Cardiac muscle cell (in vitro differentiated cells and primary cell): ENCODE data around the gene XPNPEP1. TPM values are rescaled to one million over a fixed set of nuclear protein-coding genes. Genes with fewer than 3 reads are reported as not detected.

Source experiments
- DNase-seq, 2 donors: peaks; one replicate each; pipeline versions ENCODE4 v3.0.0 to v3.0.0-alpha.2; 2010 to 2017; ENCODE audit warnings: low read depth in 1 of 2, low spot score in 1 of 2
- H3K27ac ChIP-seq: fragments of 200-600 bp; sonication (generic); 2 replicates; pipeline ENCODE4 v1.5.1; 2016
- H3K27me3 ChIP-seq: fragments of 200-600 bp; sonication (generic); 2 replicates; pipeline ENCODE4 v1.6.0; 2016; ENCODE audit warnings: control low read depth
- H3K36me3 ChIP-seq: fragments of 200-600 bp; sonication (generic); 2 replicates; pipeline ENCODE4 v1.5.1; 2016; ENCODE audit warnings: control low read depth
- H3K4me1 ChIP-seq: fragments of 200-600 bp; sonication (generic); 2 replicates; pipeline ENCODE4 v1.8.1; 2017; ENCODE audit warnings: low read depth, mild to moderate bottlenecking, mixed run types
- H3K4me3 ChIP-seq: fragments of 200-600 bp; sonication (generic); 2 replicates; pipeline ENCODE4 v1.5.1; 2016; ENCODE audit warnings: mild to moderate bottlenecking
- H3K9me3 ChIP-seq: fragments of 200-600 bp; sonication (generic); 2 replicates; pipeline ENCODE4 v1.5.1; 2017; ENCODE audit warnings: low read depth, mild to moderate bottlenecking, control low read depth
- CTCF ChIP-seq: IDR thresholded peaks from 2 replicates; pipeline ENCODE4 v1.5.1; 2012; ENCODE audit warnings: low read depth, mild to moderate bottlenecking, low read length
- polyA plus RNA-seq: library from polyadenylated mRNA; unstranded; fragments of >200 nt; fragmentation: Nextera tagmentation; extraction: Ambion mirVana; gene quantifications from 2 replicates; pipeline ENCODE4 v1.2.1, GENCODE V29; 2016
- total RNA-seq: library from RNA; depleted of rRNA; stranded (reverse); fragments of >200 nt; gene quantifications from 2 replicates; pipeline ENCODE4 v1.2.3, GENCODE V29; 2016

XPNPEP1 gene
- total and polyA plus RNA-seq, 2 experiments from 2014 or later = 68.1 to 114 TPM

GRCh38 chr10:109894516-109894915, 28.8 kb downstream of the XPNPEP1 start:
- Histone ChIP-seq H3K36me3 (peaks cover 5% of the 10 kb centered on the region), H3K27me3 (no peaks in the 10 kb centered on the region), H3K9me3 (no peaks in the 10 kb centered on the region), H3K4me3 (no peak overlapping the region), H3K4me1 (peaks cover 27% of the 10 kb centered on the region), H3K27ac (peak overlapping the region; percentile 70)
- TF ChIP-seq CTCF = no peak
- DNase-seq = peak in 1 of 2 donors; percentile 96

DNA sequence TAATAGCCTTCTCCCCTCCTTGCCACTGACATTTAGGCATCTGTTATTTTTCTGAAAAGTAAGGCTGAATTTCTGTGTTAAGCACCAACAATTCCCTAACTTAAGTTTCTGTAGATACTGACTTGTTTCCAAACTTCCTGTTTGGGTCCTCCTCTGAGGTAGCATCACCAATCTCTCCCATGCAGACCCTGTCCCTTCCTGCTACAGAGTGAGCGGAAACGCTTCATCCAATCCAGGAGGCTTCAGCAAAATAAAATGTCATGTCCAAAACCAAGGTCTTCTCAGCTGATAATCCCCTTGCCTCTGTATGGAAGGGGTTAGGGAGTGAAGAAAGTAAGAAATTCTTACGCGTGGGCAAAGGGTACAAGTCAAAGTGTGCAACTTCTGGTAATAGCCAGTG, 29.9 kb downstream of the XPNPEP1 start:
- Histone ChIP-seq H3K4me1 (peaks cover 27% of the 10 kb centered on the region), H3K36me3 (peaks cover 5% of the 10 kb centered on the region), H3K9me3 (no peaks in the 10 kb centered on the region), H3K4me3 (no peak overlapping the region), H3K27me3 (no peaks in the 10 kb centered on the region), H3K27ac (no peak overlapping the region)
- no peak for TF ChIP-seq CTCF
- no peak for DNase-seq

DNA sequence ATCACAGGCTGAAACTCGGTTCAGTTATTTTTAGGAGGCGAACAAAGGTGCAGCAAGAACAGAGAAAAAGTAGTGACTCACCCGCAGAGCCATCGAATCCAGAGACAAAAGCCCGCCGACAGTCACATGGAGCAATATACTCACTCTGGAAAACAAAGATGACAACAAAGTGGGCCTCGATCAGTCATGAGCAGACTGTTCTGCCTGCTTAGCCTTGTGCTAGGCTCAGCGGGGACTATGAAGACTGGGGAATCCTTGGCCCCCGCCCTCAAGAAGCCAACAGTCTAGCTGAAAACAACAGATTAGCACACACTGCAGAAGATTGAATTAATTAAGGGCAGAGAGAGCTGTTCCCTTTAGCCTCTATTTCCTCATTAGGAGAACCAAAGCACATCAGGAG, 30.4 kb downstream of the XPNPEP1 start:
- Histone ChIP-seq H3K4me3 (no peak overlapping the region), H3K27me3 (no peaks in the 10 kb centered on the region), H3K36me3 (peaks cover 8% of the 10 kb centered on the region), H3K9me3 (no peaks in the 10 kb centered on the region), H3K27ac (no peak overlapping the region), H3K4me1 (peaks cover 27% of the 10 kb centered on the region)
- no peak for TF ChIP-seq CTCF
- no peak for DNase-seq

GRCh38 chr10:109892117-109892516, 31.2 kb downstream of the XPNPEP1 start:
- Histone ChIP-seq H3K4me1 (peaks cover 27% of the 10 kb centered on the region), H3K27me3 (no peaks in the 10 kb centered on the region), H3K9me3 (no peaks in the 10 kb centered on the region), H3K27ac (no peak overlapping the region), H3K36me3 (peaks cover 11% of the 10 kb centered on the region), H3K4me3 (no peak overlapping the region)
- no peak for TF ChIP-seq CTCF
- DNase-seq = no peak

DNA sequence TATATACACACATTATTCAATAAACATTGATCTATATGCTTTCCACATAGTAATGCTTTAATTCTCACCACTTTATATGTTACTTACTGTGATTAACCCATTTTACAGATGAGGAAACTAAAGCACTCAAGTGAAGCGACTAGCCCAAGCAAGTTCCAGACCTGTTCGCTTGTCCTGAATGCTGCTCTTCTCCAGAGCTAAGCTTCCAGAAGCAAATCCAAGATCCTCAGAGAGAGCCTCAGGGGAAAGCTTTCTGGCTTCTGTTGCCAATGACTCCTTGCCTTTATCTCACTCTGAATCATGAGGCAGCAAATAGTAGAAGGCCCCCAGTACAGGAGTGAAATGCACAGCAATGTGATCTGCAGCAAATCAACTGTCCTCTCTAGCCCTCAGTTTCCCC, 32.2 kb downstream of the XPNPEP1 start:
- H3K27ac ChIP-seq = no peak overlapping the region
- DNase-seq = no peak
- H3K27me3 ChIP-seq = no peaks in the 10 kb centered on the region
- peaks cover 11% of the 10 kb centered on the region for H3K36me3 ChIP-seq
- H3K4me3 ChIP-seq = no peak overlapping the region
- no peak for TF ChIP-seq CTCF
- H3K9me3 ChIP-seq = no peaks in the 10 kb centered on the region
- peaks cover 25% of the 10 kb centered on the region for H3K4me1 ChIP-seq

DNA sequence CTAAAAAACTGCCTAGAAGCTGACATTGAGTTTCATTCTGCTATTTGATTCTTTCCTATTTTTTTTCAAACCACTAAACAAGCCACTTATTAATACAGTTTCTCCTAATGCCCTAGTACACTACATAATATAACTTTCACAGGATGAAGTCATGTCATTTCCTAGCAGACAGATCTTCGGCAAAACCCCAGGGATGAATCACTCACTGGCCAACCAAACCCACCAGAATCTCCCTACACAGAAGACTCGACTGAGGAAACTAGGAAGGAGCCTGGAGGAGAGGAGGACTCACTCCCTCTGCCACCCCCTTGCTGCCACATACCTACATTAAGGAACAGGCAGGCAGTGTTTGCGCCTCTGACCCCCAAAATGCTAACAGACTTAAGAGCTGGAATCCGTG, 33.4 kb downstream of the XPNPEP1 start:
- Histone ChIP-seq H3K4me3 (no peak overlapping the region), H3K27me3 (no peaks in the 10 kb centered on the region), H3K36me3 (peaks cover 11% of the 10 kb centered on the region), H3K9me3 (no peaks in the 10 kb centered on the region), H3K4me1 (peaks cover 12% of the 10 kb centered on the region), H3K27ac (no peak overlapping the region)
- peak in 1 of 2 donors; percentile 77 for DNase-seq
- TF ChIP-seq CTCF = peak; percentile 15
